ENCODE results near the gene TMEM95. TPM values are rescaled to one million over a fixed set of nuclear protein-coding genes. Genes with fewer than 3 reads are reported as not detected.

The TMEM95 gene
- total RNA-seq, 2 donors from 2014 or later = not detected

- Mint-ChIP-seq H3K27me3 (no peaks in the 10 kb centered on the region), H3K4me1 (ENCODE audit: low read depth in 2 of 2) (peaks cover 41 to 47% of the 10 kb centered on the region in 2 donors), H3K27ac (peak overlapping the region; percentile 85 to 97), H3K9me3 (no peaks in the 10 kb centered on the region), H3K4me3 (peak overlapping the region; percentile 94), H3K36me3 (peaks cover 17% of the 10 kb centered on the region)
- no peak for ATAC-seq
- DNase-seq (ENCODE audit: low spot score) = no peak
Observed at GRCh38 chr17:7315570-7316235, 39.3 kb upstream of the TMEM95 start.

- no peak overlapping the region for H3K4me3 Mint-ChIP-seq
- peaks cover 32 to 34% of the 10 kb centered on the region in 2 donors for H3K4me1 Mint-ChIP-seq (ENCODE audit: low read depth in 2 of 2)
- H3K27ac Mint-ChIP-seq = peak overlapping the region in 1 of 2 donors; percentile 35
- H3K27me3 Mint-ChIP-seq = no peaks in the 10 kb centered on the region
- H3K36me3 Mint-ChIP-seq = peaks cover 7% of the 10 kb centered on the region
- ATAC-seq (no peak), DNase-seq (ENCODE audit: low spot score) (no peak)
- no peaks in the 10 kb centered on the region for H3K9me3 Mint-ChIP-seq
Observed at GRCh38 chr17:7317161-7317803, 37.7 kb upstream of the TMEM95 start.

- no peak overlapping the region for H3K4me3 Mint-ChIP-seq
- H3K4me1 Mint-ChIP-seq (ENCODE audit: low read depth in 2 of 2) = peaks cover 23 to 24% of the 10 kb centered on the region in 2 donors
- H3K27me3 Mint-ChIP-seq = no peaks in the 10 kb centered on the region
- H3K9me3 Mint-ChIP-seq = no peaks in the 10 kb centered on the region
- DNase-seq (ENCODE audit: low spot score) (no peak), ATAC-seq (no peak)
- H3K27ac Mint-ChIP-seq = peak overlapping the region in 1 of 2 donors; percentile 67
- peaks cover 7% of the 10 kb centered on the region for H3K36me3 Mint-ChIP-seq
Observed at GRCh38 chr17:7318121-7318860, 36.7 kb upstream of the TMEM95 start.

GRCh38 chr17:7321466-7321865 is 33.5 kb upstream of the TMEM95 start:
- H3K4me1 Mint-ChIP-seq (ENCODE audit: low read depth in 2 of 2) = peaks cover 2 to 8% of the 10 kb centered on the region in 2 donors
- no peaks in the 10 kb centered on the region for H3K9me3 Mint-ChIP-seq
- H3K27me3 Mint-ChIP-seq = no peaks in the 10 kb centered on the region
- no peaks in the 10 kb centered on the region for H3K36me3 Mint-ChIP-seq
- no peak overlapping the region for H3K27ac Mint-ChIP-seq
- H3K4me3 Mint-ChIP-seq = no peak overlapping the region
- ATAC-seq (no peak), DNase-seq (ENCODE audit: low spot score) (no peak)

- H3K27ac Mint-ChIP-seq = no peak overlapping the region
- no peak overlapping the region for H3K4me3 Mint-ChIP-seq
- H3K4me1 Mint-ChIP-seq (ENCODE audit: low read depth in 2 of 2) = peaks cover 1 to 12% of the 10 kb centered on the region in 2 donors
- H3K36me3 Mint-ChIP-seq = no peaks in the 10 kb centered on the region
- DNase-seq (ENCODE audit: low spot score) (no peak), ATAC-seq (no peak)
- no peaks in the 10 kb centered on the region for H3K9me3 Mint-ChIP-seq
- H3K27me3 Mint-ChIP-seq = no peaks in the 10 kb centered on the region
Observed at GRCh38 chr17:7322520-7323194, 32.3 kb upstream of the TMEM95 start.

- DNase-seq (ENCODE audit: low spot score) (peak; percentile 73), ATAC-seq (peak in 1 of 2 donors; percentile 61)
- H3K27me3 Mint-ChIP-seq = no peaks in the 10 kb centered on the region
- H3K36me3 Mint-ChIP-seq = no peaks in the 10 kb centered on the region
- H3K9me3 Mint-ChIP-seq = no peaks in the 10 kb centered on the region
- H3K27ac Mint-ChIP-seq = no peak overlapping the region
- no peak overlapping the region for H3K4me3 Mint-ChIP-seq
- peaks cover 13 to 20% of the 10 kb centered on the region in 2 donors for H3K4me1 Mint-ChIP-seq (ENCODE audit: low read depth in 2 of 2)
Observed at GRCh38 chr17:7323731-7324437, 31.1 kb upstream of the TMEM95 start.

GRCh38 chr17:7324438-7324779 is 30.5 kb upstream of the TMEM95 start:
- Mint-ChIP-seq H3K36me3 (no peaks in the 10 kb centered on the region), H3K27ac (no peak overlapping the region)

GRCh38 chr17:7325031-7325528 is 29.9 kb upstream of the TMEM95 start:
- no peak for ATAC-seq
- H3K27me3 Mint-ChIP-seq = no peaks in the 10 kb centered on the region
- no peak overlapping the region for H3K27ac Mint-ChIP-seq
- H3K36me3 Mint-ChIP-seq = no peaks in the 10 kb centered on the region
- no peak for DNase-seq (ENCODE audit: low spot score)
- no peaks in the 10 kb centered on the region for H3K9me3 Mint-ChIP-seq
- peaks cover 21 to 25% of the 10 kb centered on the region in 2 donors for H3K4me1 Mint-ChIP-seq (ENCODE audit: low read depth in 2 of 2)
- H3K4me3 Mint-ChIP-seq = no peak overlapping the region

More at GRCh38 chr17:7324438-7324779, 30.5 kb upstream of the TMEM95 start:
- ATAC-seq (no peak), DNase-seq (ENCODE audit: low spot score) (no peak)
- Mint-ChIP-seq H3K27me3 (no peaks in the 10 kb centered on the region), H3K4me3 (no peak overlapping the region), H3K9me3 (no peaks in the 10 kb centered on the region), H3K4me1 (ENCODE audit: low read depth in 2 of 2) (peaks cover 14 to 20% of the 10 kb centered on the region in 2 donors)

GRCh38 chr17:7326186-7326585 is 28.8 kb upstream of the TMEM95 start:
- Mint-ChIP-seq H3K4me1 (ENCODE audit: low read depth in 2 of 2) (peaks cover 23 to 25% of the 10 kb centered on the region in 2 donors), H3K4me3 (no peak overlapping the region), H3K36me3 (no peaks in the 10 kb centered on the region), H3K27ac (no peak overlapping the region), H3K27me3 (no peaks in the 10 kb centered on the region), H3K9me3 (no peaks in the 10 kb centered on the region)
- ATAC-seq (no peak), DNase-seq (ENCODE audit: low spot score) (no peak)

GRCh38 chr17:7327056-7327455 is 27.9 kb upstream of the TMEM95 start:
- ATAC-seq (no peak), DNase-seq (ENCODE audit: low spot score) (no peak)
- Mint-ChIP-seq H3K36me3 (no peaks in the 10 kb centered on the region), H3K27ac (no peak overlapping the region), H3K27me3 (no peaks in the 10 kb centered on the region), H3K4me3 (no peak overlapping the region), H3K9me3 (no peaks in the 10 kb centered on the region), H3K4me1 (ENCODE audit: low read depth in 2 of 2) (peaks cover 22 to 23% of the 10 kb centered on the region in 2 donors)

GRCh38 chr17:7327501-7327900 is 27.5 kb upstream of the TMEM95 start:
- Mint-ChIP-seq H3K36me3 (no peaks in the 10 kb centered on the region), H3K4me3 (peak overlapping the region; percentile 96), H3K27ac (peak overlapping the region; percentile 95 to 98), H3K4me1 (ENCODE audit: low read depth in 2 of 2) (peaks cover 24 to 26% of the 10 kb centered on the region in 2 donors), H3K9me3 (no peaks in the 10 kb centered on the region), H3K27me3 (no peaks in the 10 kb centered on the region)
- no peak for ATAC-seq
- DNase-seq (ENCODE audit: low spot score) = no peak

GRCh38 chr17:7328009-7328408 is 26.9 kb upstream of the TMEM95 start:
- peak overlapping the region; percentile 95 to 98 for H3K27ac Mint-ChIP-seq
- H3K36me3 Mint-ChIP-seq = no peaks in the 10 kb centered on the region
- H3K27me3 Mint-ChIP-seq = no peaks in the 10 kb centered on the region
- peaks cover 27 to 29% of the 10 kb centered on the region in 2 donors for H3K4me1 Mint-ChIP-seq (ENCODE audit: low read depth in 2 of 2)
- DNase-seq (ENCODE audit: low spot score) (no peak), ATAC-seq (no peak)
- H3K4me3 Mint-ChIP-seq = peak overlapping the region; percentile 96
- H3K9me3 Mint-ChIP-seq = no peaks in the 10 kb centered on the region

GRCh38 chr17:7328840-7329373 is 26.0 kb upstream of the TMEM95 start, which contains the start of gene NEURL4:
NEURL4 (minus strand) TSS chr17:7329335; CDS start chr17:7329312, 23 bp downstream.
- H3K27ac Mint-ChIP-seq = peak within 1 kb of the TSS; percentile 95 to 98
- H3K9me3 Mint-ChIP-seq = no peaks in the 10 kb centered on the region
- peaks cover 30 to 33% of the 10 kb centered on the region in 2 donors for H3K4me1 Mint-ChIP-seq (ENCODE audit: low read depth in 2 of 2)

More at GRCh38 chr17:7328840-7329373, 26.0 kb upstream of the TMEM95 start, which contains the start of gene NEURL4:
- Mint-ChIP-seq H3K4me3 (peak within 1 kb of the TSS; percentile 96), H3K27me3 (no peaks in the 10 kb centered on the region), H3K36me3 (no peaks in the 10 kb centered on the region)
- DNase-seq (ENCODE audit: low spot score) (no peak), ATAC-seq (peak in 1 of 2 donors; percentile 28)
